A204.1 (cell line): ENCODE measurements around the gene CFAP43.

Source experiments
- FAIRE-seq: peaks from 2 replicates; lab custom pipeline; 2012; peaks lifted over from hg19 to GRCh38; lab: Jason Lieb, UNC

The CFAP43 gene

GRCh38 chr10:104139221-104139620 is 92.9 kb downstream of the CFAP43 start:
- no peak for FAIRE-seq

DNA sequence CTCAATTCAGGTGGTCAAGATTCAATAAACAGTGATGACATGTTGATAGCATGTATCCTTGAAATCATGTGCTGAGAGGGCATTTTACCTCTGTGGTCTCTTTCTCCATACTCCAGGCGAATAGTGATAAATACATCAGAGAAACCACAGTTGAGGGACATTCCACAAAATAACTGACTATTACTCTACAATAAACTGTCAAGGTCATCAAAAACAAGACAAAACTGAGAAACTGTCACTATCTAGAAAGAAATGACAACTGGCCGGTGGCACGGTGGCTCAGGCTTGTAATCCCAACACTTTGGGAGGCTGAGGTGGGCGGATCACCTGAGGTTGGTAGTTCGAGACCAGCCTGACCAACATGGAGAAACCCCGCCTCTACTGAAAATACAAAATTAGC is 94.0 kb downstream of the CFAP43 start:
- no peak for FAIRE-seq

DNA sequence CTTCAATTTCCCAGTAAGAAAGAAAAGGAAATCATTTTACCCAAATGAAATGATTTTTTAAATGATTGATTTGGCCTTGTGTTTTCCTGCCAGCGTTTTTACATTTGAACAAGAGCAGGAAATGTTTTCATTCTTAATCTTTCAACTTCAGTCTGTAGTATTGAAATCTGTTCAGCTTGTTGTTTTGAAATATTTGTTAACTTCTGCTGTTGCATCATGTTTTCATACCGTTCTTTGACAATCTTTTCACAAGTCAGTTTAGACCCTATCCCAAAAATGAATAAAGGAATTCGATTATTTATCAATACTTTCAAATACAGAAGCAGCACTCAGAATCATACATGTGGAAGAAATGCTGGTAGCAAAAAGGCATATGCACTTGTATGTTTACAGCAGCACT is 102.1 kb downstream of the CFAP43 start:
- FAIRE-seq = peak; percentile 48

DNA sequence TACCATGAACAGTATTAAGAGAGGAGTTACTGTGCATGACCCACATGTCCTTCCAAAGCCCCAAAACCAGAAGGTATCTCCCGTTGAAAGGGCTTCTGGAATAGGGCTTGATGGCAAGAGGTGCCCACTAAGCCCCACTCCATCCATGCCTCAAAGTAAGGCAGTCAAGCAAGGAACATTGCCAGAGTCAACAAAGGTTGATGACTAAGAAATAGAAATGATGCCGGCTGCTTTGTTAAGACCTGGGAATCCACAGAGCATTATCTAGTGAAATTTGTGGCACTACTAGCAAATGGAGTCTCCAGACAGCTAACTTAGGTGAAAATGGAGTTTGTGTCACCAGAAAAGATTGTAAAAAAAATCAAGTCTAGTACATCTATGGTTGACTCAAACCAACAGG is 104.0 kb downstream of the CFAP43 start:
- FAIRE-seq = no peak

- no peak for FAIRE-seq
Observed at GRCh38 chr10:104127411-104127810, 104.8 kb downstream of the CFAP43 start.

- FAIRE-seq = peak; percentile 93
Observed at GRCh38 chr10:104123397-104123796, 108.8 kb downstream of the CFAP43 start.

- no peak for FAIRE-seq
Observed at GRCh38 chr10:104122225-104123107, 109.7 kb downstream of the CFAP43 start.

GRCh38 chr10:104121485-104122224 is 110.5 kb downstream of the CFAP43 start, which contains the start of gene SFR1:
Gene SFR1, plus strand, starts transcription at chr10:104122171. Its CDS starts 13 bp downstream, at chr10:104122184.
- peak; percentile 97 for FAIRE-seq

DNA sequence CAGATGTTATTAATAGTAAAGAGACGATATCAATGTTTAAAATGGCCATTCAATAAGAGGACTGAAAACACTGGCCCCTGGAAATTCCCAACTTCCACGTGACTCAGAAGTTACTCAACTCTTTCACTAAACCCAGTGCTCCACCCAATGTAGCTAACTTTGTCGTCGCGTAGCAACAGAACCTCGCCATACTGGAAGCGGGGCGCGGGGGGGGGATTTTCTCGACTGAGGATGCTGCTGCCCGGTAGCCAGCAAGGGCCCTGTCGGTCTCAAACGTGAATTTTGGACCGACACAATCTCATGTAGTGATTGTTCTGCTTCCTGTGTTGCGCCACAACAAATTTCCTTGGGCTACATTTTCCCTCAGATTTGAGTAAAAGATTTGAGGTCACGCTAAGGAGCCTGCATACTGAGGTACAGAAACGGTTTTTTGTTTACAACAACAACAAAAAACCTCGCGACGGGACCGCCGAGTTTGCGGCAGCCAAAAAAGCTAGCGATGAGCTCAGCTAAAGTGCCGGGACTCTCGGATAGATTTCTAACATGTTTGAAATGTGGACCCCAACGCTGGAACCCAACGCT is 111.2 kb downstream of the CFAP43 start:
- peak; percentile 94 for FAIRE-seq

- FAIRE-seq = no peak
Observed at GRCh38 chr10:104120512-104120902, 111.7 kb downstream of the CFAP43 start.

DNA sequence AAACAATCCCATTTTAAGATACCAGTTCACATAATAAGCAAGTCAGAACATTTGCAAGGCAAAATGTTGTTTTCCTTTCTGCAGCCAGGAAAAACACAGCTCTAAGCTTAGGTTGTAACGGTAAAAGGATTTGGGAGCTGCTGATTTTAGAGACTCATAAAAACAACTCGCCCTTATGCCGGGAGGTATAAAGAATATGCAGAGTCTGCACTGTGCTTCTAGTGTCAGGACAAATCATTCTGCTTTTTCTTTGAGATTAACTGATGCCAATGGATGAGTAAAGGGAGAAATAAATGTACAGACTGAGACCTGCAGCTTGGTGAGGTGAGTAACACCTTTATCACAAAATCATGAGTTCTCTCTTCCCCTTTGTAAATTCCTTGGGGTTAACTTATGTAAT is 112.2 kb downstream of the CFAP43 start:
- FAIRE-seq = no peak

GRCh38 chr10:104117839-104118323 is 114.3 kb downstream of the CFAP43 start:
- no peak for FAIRE-seq

GRCh38 chr10:104113376-104113956 is 118.7 kb downstream of the CFAP43 start:
- FAIRE-seq = no peak

DNA sequence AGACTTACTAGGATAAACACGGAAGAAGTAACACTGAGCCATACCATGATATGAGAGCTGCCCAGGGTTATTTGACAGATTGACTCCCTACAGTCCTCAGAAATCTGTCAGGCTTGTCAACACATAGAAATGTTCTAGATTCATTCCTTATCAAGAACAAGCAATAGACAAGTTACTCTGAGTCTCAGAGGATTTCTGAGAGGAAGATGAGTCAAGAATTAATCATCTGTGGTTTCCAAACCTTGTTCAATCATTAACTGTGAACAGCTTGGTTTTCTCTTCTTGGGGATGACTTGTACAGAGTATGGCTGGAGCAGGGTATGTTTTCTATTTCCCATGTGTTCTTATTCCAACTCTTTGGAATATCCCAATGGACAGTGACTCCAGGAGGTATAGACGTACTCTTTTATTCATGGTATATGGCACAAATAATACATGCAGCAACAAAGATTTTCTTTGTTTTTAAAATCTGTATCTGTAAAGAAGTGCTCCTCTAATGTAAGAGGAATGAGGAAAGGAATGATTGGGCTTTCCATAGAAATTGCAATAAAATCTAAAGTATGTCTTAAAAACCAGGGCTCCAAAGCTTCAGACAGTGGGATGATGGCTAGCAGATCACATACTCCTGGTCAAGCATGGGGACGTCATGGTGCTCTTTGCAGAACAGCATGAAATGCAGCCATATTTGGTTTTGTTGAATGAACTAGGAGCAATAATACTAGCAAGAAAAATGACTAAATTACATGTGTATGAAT is 122.1 kb downstream of the CFAP43 start:
- FAIRE-seq = no peak

DNA sequence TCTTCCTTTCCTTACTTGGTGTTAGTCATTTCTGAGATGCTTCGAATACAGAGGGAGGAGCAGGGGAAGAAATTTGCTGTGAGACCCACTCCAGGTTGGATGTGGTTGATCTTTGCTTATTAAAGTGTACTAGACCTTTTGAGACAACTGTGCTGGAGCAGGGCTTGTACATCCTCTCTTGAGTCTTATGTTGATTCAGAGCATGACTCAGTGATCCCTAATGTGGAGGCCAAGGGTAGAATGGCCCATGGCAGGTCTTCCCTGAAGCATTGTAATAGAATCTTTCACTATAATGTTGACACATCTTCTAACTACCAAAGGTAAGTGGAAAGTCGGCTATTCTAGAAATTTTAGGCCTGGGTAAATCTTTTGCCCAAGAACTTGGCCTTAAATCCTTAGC is 127.2 kb downstream of the CFAP43 start:
- FAIRE-seq = no peak

- FAIRE-seq = no peak
Observed at GRCh38 chr10:104104418-104104817, 127.7 kb downstream of the CFAP43 start.

GRCh38 chr10:104103956-104104355 is 128.2 kb downstream of the CFAP43 start:
- no peak for FAIRE-seq

DNA sequence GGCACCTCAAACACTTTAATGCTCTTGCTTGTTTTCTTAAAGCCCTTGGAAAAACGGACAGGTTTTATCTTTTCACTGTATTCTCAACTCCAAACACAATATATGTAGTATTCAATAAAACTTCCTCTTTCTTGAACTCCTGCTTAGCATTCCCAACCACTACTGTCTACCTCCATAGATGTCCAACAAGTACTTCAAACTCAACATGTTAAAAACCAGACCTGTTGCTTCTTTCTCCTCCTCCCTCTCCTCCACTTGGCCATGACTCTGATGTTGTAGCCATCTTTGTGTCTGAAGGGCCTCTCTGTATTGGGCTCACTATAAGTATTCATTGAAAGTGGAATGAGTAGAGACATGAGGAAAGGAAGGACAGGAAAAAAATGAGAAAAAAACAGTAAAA is 130.3 kb downstream of the CFAP43 start:
- no peak for FAIRE-seq

- FAIRE-seq = no peak
Observed at GRCh38 chr10:104100795-104101194, 131.4 kb downstream of the CFAP43 start.

- no peak for FAIRE-seq
Observed at GRCh38 chr10:104099941-104100340, 132.2 kb downstream of the CFAP43 start.

DNA sequence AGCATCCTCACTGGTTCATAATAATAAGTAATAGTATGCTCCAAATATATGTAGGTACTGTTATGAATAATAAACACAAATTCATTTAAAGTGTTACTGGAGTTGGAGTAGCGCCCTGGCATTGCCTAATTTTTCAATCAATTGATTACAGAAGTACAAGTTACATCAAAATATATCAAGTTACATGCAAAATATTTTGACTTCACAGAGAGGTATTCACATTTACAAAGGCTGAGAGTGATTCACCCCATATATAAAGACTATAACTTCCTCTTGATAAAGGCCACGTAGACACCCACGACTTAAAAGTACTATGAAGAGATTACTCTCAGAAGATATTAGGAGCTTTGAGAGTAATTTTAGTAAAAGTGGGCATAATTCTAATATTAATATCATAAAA is 132.9 kb downstream of the CFAP43 start:
- no peak for FAIRE-seq
